ENCODE results near the gene ARRDC3. TPM values are rescaled to one million over a fixed set of nuclear protein-coding genes. Genes with fewer than 3 reads are reported as not detected.

Gene ARRDC3
- total and polyA plus RNA-seq, 9 of the 15 experiments (the other 6 are each of a cell fraction or from before 2014, with no cell fraction given) = 15.3 to 58.1 (median 39.4) TPM

GRCh38 chr5:91328743-91329142 lies 54.4 kb downstream of the ARRDC3 start:
- ATAC-seq (no peak), DNase-seq (ENCODE audit: extremely low read depth in 1 of 4, low spot score in 3 of 4) (no peak), FAIRE-seq (no peak)
- Histone ChIP-seq H3K9ac (ENCODE audit: insufficient read depth in 1 of 2, low read depth in 2 of 2, low read length in 2 of 2) (no peak overlapping the region), H3K4me3 (no peak overlapping the region), H3K4me1 (replicated peaks in 1 of 2; ENCODE audit: control insufficient read depth in 2 of 2, insufficient read depth in 2 of 2, low read length in 2 of 2) (peaks cover 0 to 29% of the 10 kb centered on the region in 2 experiments; a peak in 3 of 5 replicates), H3K9me1 (ENCODE audit: control insufficient read depth, insufficient read depth, low read length) (no peaks in the 10 kb centered on the region), H3K27me3 (ENCODE audit: control insufficient read depth in 2 of 2, insufficient read depth in 2 of 2, low read length in 2 of 2) (no peaks in the 10 kb centered on the region), H2AFZ (ENCODE audit: low read depth, low read length) (peak overlapping the region; percentile 30), H3K79me2 (ENCODE audit: control insufficient read depth, insufficient read depth, low read length) (no peaks in the 10 kb centered on the region), H3K9me3 (replicated peaks; ENCODE audit: control insufficient read depth, insufficient read depth, low read depth, low read length) (no peaks in the 10 kb centered on the region), H3K4me2 (ENCODE audit: insufficient read depth, low read length) (no peak overlapping the region), H3K27ac (ENCODE audit: extremely low read depth, low read depth, low read length) (no peak overlapping the region), H3K36me3 (ENCODE audit: control insufficient read depth, insufficient read depth, low read length) (no peaks in the 10 kb centered on the region), H4K20me1 (replicated peaks; ENCODE audit: control insufficient read depth, insufficient read depth, low read length) (no peaks in the 10 kb centered on the region)
- no TSS peak for BruUV-seq (replicated peaks)
- ChIA-PET CTCF (ENCODE audit: low intra/inter-chr PET ratio) (no interaction called here), POLR2A (interaction anchor here (1.2 to 2.5 kb wide), 3 partner anchors 13 to 52 kb away, joined by 4 to 6 read pairs (median 6); no protein-coding TSS in a partner anchor)
- WGBS (ENCODE audit: insufficient coverage, low coverage, missing lambda C conversion rate) = 63% methylated on average over 4 of the region's 4 CpGs
- in situ Hi-C loops (cut with MboI) (no loop called here), intact Hi-C loops (cut with micrococcal nuclease) (loop anchor here (1.0 kb wide), 1 partner anchor 14 kb away; no protein-coding TSS in a partner anchor)
- no peak for TF ChIP-seq TRIM28 (IDR thresholded peaks at IDR 0.05)
- TF ChIP-seq GABPB1 (CRISPR knock-in tag; IDR thresholded peaks at IDR 0.05) = no peak
- TF ChIP-seq HDAC3 (IDR thresholded peaks at IDR 0.05; ENCODE audit: borderline replicate concordance, partially characterized antibody) = no peak
- TF ChIP-seq NELFE (IDR thresholded peaks at IDR 0.05; ENCODE audit: insufficient read depth, insufficient read length) = no peak
- no peak for TF ChIP-seq CCNT2 (IDR thresholded peaks at IDR 0.05; ENCODE audit: borderline replicate concordance, extremely low read depth, insufficient read length, low read depth, low read length)
- TF ChIP-seq SMARCC2 (IDR thresholded peaks at IDR 0.05; ENCODE audit: low read depth) = no peak
- TF ChIP-seq ZBTB40 (IDR thresholded peaks at IDR 0.05) = no peak
- no peak for TF ChIP-seq ZBTB40 (CRISPR knock-in tag; IDR thresholded peaks at IDR 0.05)
- TF ChIP-seq ELF1 (tag; IDR thresholded peaks at IDR 0.05) = no peak
- TF ChIP-seq PURB (CRISPR knock-in tag; IDR thresholded peaks at IDR 0.05; ENCODE audit: low read depth) = no peak
- no peak for TF ChIP-seq ZBTB26 (CRISPR knock-in tag; IDR thresholded peaks at IDR 0.05)
- no peak for TF ChIP-seq NBN (IDR thresholded peaks at IDR 0.05; ENCODE audit: low read depth)
- no peak for TF ChIP-seq FOXK2 (conservative IDR thresholded peaks at IDR 0.05 in 1 of 2, IDR thresholded peaks at IDR 0.05 in 1 of 2; ENCODE audit: low read depth in 2 of 2)
